Transverse colon (tissue), 4 donors: ENCODE measurements around the gene MTLN. TPM values are rescaled to one million over a fixed set of nuclear protein-coding genes. Genes with fewer than 3 reads are reported as not detected.
"Not testable (repeated sequence)": the region's sequence is repeated elsewhere in the genome, so short reads cannot be mapped to it uniquely, and the experiment has no call there.

ENCODE experiments used
- DNase-seq: peaks from one replicate; pipeline ENCODE4 v3.0.0-alpha.2; 2019
- H3K27ac ChIP-seq, 4 donors: fragments of 200-600 bp; sonication (generic); 2 replicates each; pipeline ENCODE4 v1.5.1; 2016 to 2018; ENCODE audit warnings: inconsistent platforms in 4 of 4
- H3K27me3 ChIP-seq: fragments of 200-600 bp; sonication (generic); 2 replicates; pipeline ENCODE4 v1.5.1; 2017; ENCODE audit warnings: inconsistent platforms
- H3K36me3 ChIP-seq, 4 donors: fragments of 200-600 bp; sonication (generic); 2 replicates each; pipeline ENCODE4 v1.5.1; 2017 to 2019; ENCODE audit warnings: inconsistent platforms in 4 of 4
- H3K4me1 ChIP-seq, 4 donors: fragments of 200-600 bp; sonication (generic); 2 replicates each; pipeline ENCODE4 v1.5.1; 2017 to 2020; ENCODE audit warnings: inconsistent platforms in 4 of 4
- H3K4me3 ChIP-seq, 4 donors: fragments of 200-600 bp; sonication (generic); 1 replicate in 1 of 4; 2 replicates in 3 of 4; pipeline versions ENCODE4 v1.5.1 to v1.6.1; 2017 to 2019; ENCODE audit warnings: inconsistent platforms in 4 of 4
- H3K9me3 ChIP-seq, 2 donors: fragments of 200-600 bp; sonication (generic); 2 replicates each; pipeline ENCODE4 v1.5.1; 2017 to 2019; ENCODE audit warnings: inconsistent platforms in 2 of 2
- EP300 ChIP-seq: sonication (generic); formaldehyde crosslinking; IDR thresholded peaks from one replicate; pipeline ENCODE4 v1.6.1; 2017; ENCODE audit warnings: antibody characterized with exemption, low read depth
- POLR2A ChIP-seq: fragments of 450-650 bp; IDR thresholded peaks from one replicate; pipeline ENCODE4 v1.6.1; 2016; ENCODE audit warnings: antibody characterized with exemption, mild to moderate bottlenecking, moderate library complexity
- POLR2AphosphoS5 ChIP-seq, 3 donors: sonication (generic); formaldehyde crosslinking; IDR thresholded peaks; one replicate each; pipeline ENCODE4 v1.6.1; 2016; ENCODE audit warnings: antibody characterized with exemption in 3 of 3
- WGBS, 2 donors: methylation state at CpG; one replicate each; pipeline ENCODE4 v1.1.5; 2018; ENCODE audit warnings: low coverage in 1 of 2; 5-methylcytosine and 5-hydroxymethylcytosine counted together
- in situ Hi-C, 4 donors: fragments of 200-750 bp; cut with MboI; loops; one replicate each; pipeline versions ENCODE4 v1.15.0 to v1.15.1; 2017; ENCODE audit warnings: low sequenced_read_pairs in 3 of 4, low pct_ligation_motif_present in 1 of 4, low pct_unique_long_range_greater_than_20kb in 1 of 4
- intact Hi-C: fragments of 100-400 bp; cut with DNase I; formaldehyde crosslinking; loops from one replicate; pipeline ENCODE4 v1.15.1; 2023; ENCODE audit warnings: low total_unique reads
- total RNA-seq, 4 donors: library from RNA; depleted of rRNA; stranded (reverse); fragments of >200 nt; gene quantifications; one replicate each; pipeline ENCODE4 v1.1.0, GENCODE V29; 2016
- TF ChIP-seq, protein P1 (sequence below), 5 experiments: fragments of 200-600 bp in 3 of 5; fragments of 450-650 bp in 2 of 5; sonication (generic) in 3 of 5; IDR thresholded peaks; 1 replicate in 2 of 5; 2 replicates in 3 of 5; pipeline ENCODE4 v1.5.1; 2016 to 2017; ENCODE audit warnings: antibody characterized with exemption in 5 of 5, inconsistent platforms in 3 of 5, mild to moderate bottlenecking in 2 of 5, moderate library complexity in 1 of 5

MTLN gene
- total RNA-seq, 4 donors from 2014 or later, result 56.1 to 123 (median 99.1) TPM

DNA sequence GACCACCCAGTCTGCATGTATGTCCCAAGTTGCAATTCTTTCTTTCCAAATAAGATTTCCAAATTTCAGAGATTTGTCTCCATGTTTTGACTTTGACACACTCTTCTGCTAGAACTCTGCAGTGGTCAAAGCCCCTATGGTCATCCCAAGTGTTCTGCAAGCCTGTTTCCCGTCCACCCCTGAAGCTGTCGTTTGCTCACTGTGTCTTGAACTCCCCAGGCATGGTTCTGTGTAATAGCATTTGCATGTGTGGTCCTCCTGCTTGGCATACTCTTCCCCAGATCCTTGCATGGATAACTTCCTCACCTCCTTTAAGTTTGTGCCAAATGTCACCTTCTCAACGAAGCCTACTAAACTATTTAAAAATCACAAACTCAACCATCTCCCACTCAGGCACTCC lies 3.9 kb upstream of the MTLN start:
- Histone ChIP-seq H3K4me1 (peaks cover 0 to 13% (median 6%) of the 10 kb centered on the region in 4 donors), H3K27me3 (peaks cover 21% of the 10 kb centered on the region), H3K36me3 (no peaks in the 10 kb centered on the region), H3K4me3 (no peak overlapping the region), H3K9me3 (no peaks in the 10 kb centered on the region), H3K27ac (no peak overlapping the region)
- intact Hi-C loops, result no loop called here
- WGBS, 2 donors, result 48 to 80% methylated on average over 1 to 3 of the region's 3 CpGs
- TF ChIP-seq POLR2A, result no peak
- TF ChIP-seq, protein P1, sequence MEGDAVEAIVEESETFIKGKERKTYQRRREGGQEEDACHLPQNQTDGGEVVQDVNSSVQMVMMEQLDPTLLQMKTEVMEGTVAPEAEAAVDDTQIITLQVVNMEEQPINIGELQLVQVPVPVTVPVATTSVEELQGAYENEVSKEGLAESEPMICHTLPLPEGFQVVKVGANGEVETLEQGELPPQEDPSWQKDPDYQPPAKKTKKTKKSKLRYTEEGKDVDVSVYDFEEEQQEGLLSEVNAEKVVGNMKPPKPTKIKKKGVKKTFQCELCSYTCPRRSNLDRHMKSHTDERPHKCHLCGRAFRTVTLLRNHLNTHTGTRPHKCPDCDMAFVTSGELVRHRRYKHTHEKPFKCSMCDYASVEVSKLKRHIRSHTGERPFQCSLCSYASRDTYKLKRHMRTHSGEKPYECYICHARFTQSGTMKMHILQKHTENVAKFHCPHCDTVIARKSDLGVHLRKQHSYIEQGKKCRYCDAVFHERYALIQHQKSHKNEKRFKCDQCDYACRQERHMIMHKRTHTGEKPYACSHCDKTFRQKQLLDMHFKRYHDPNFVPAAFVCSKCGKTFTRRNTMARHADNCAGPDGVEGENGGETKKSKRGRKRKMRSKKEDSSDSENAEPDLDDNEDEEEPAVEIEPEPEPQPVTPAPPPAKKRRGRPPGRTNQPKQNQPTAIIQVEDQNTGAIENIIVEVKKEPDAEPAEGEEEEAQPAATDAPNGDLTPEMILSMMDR (IDR thresholded peaks at IDR 0.05), result no peak
- no peak for TF ChIP-seq POLR2AphosphoS5 (IDR thresholded peaks at IDR 0.05)
- TF ChIP-seq EP300, result no peak
- in situ Hi-C loops, result no loop called here
- no peak for DNase-seq

DNA sequence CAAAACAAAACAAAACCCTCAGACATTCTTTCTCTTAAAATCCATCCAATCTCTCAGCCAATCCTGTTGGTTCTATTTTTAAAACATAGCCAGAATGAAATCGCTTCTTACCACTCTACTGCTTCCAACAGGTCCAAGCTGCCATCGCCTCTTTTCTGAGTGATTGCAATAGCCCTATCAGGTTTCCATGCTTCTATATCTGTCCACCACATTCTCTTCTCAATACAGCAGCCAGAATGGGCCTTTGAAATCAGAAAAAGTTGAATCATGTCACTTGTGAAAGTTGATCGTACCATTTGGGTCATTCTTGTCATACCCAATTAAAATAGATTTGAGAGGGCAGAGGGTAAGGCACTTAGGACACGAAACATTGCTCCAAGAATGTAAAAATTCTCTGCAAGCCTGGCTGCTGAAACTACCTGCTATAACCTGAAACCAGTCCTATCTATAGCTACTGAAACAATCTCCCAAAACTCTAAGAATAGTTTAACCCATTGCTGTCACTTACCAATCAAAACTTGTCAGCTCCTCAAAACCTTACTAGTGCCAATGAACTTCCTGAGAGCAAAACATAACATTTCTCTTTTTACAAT lies 3.3 kb upstream of the MTLN start:
- H3K9me3 ChIP-seq, result no peaks in the 10 kb centered on the region
- H3K4me3 ChIP-seq, result no peak overlapping the region
- in situ Hi-C loops, result no loop called here
- intact Hi-C loops, result no loop called here
- H3K4me1 ChIP-seq, result peaks cover 0 to 18% (median 11%) of the 10 kb centered on the region in 4 donors
- TF ChIP-seq EP300 (no peak), POLR2A (no peak), POLR2AphosphoS5 (IDR thresholded peaks at IDR 0.05) (no peak)
- TF ChIP-seq, protein P1 (IDR thresholded peaks at IDR 0.05), result no peak
- no peak for DNase-seq
- no peaks in the 10 kb centered on the region for H3K36me3 ChIP-seq
- peaks cover 21% of the 10 kb centered on the region for H3K27me3 ChIP-seq
- H3K27ac ChIP-seq, result no peak overlapping the region
- WGBS, 2 donors, result 68 to 77% methylated on average over 4 of the region's 4 CpGs

DNA sequence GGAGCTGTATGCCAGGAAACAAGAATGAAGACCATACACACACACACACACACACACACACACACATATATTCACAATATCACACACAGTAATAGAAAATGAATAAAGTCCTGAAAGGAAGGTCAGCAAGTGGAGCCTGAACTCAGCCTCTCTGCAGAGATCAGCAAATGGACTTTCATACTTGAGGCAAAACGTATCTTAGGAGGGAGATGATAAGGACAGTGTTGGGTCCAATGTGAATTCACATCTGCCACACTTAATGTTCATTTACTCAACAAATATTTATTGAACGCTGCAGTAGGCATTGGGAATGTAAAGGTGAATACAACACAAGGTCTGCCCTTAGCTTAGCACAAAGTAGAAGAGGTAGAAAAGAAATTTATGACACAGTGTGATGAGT lies 2.7 kb upstream of the MTLN start:
- in situ Hi-C loops, result no loop called here
- TF ChIP-seq, protein P1 (IDR thresholded peaks at IDR 0.05), result no peak
- TF ChIP-seq POLR2AphosphoS5 (IDR thresholded peaks at IDR 0.05) (no peak), EP300 (no peak), POLR2A (no peak)
- no peak overlapping the region for H3K27ac ChIP-seq

DNA sequence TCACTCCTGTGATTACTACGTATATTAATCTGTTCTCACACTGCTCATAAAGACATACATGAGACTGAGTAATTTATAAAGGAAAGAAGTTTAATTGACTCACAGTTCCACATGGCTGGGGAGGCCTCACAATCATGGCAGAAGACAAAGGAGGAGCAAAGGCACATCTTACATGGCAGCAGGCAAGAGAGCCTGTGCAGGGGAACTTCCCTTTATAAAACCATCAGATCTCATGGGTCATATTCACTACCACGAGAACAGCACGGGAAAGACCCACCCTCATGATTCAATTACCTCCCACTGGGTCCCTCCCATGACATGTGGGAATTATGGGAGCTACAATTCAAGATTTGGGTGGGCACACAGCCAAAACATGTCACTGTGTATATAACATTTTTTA lies 1.2 kb upstream of the MTLN start:
- in situ Hi-C loops, result not testable (repeated sequence)

More for the DNA sequence above, 2.7 kb upstream of the MTLN start:
- Histone ChIP-seq H3K27me3 (peaks cover 21% of the 10 kb centered on the region), H3K36me3 (no peaks in the 10 kb centered on the region), H3K9me3 (no peaks in the 10 kb centered on the region), H3K4me3 (no peak overlapping the region), H3K4me1 (peaks cover 0 to 18% (median 12%) of the 10 kb centered on the region in 4 donors)
- no peak for DNase-seq
- 46 to 54% methylated on average over 2 of the region's 2 CpGs for WGBS, 2 donors
- intact Hi-C loops, result no loop called here

More for the DNA sequence above, 1.2 kb upstream of the MTLN start:
- DNase-seq, H3K27ac ChIP-seq, H3K9me3 ChIP-seq, intact Hi-C loops, H3K4me3 ChIP-seq, H3K36me3 ChIP-seq: not testable (repeated sequence)
- peaks cover 14% of the 10 kb centered on the region for H3K27me3 ChIP-seq
- 67 to 82% methylated on average over 3 of the region's 3 CpGs for WGBS, 2 donors
- H3K4me1 ChIP-seq, result peaks cover 0 to 18% (median 12%) of the 10 kb centered on the region in 4 donors
